Stimulated activated CD8-positive, alpha-beta memory T cell treated with anti-CD3 and anti-CD28 coated beads, Interleukin-2, amount 100 ng/mL, for 48 hours (primary cell): ENCODE results near the gene MGRN1.

Source experiments
- DNase-seq, 2 donors: peaks; one replicate each; pipeline ENCODE4 v3.0.0-alpha.2; 2020; ENCODE audit warnings: low read depth in 2 of 2

The MGRN1 gene

GRCh38 chr16:4697848-4698291 lies 73.2 kb downstream of the MGRN1 start:
- DNase-seq, result no peak

GRCh38 chr16:4698321-4699045 lies 73.9 kb downstream of the MGRN1 start:
- DNase-seq, result no peak

GRCh38 chr16:4699046-4699556 lies 74.5 kb downstream of the MGRN1 start:
- DNase-seq, result no peak

GRCh38 chr16:4700380-4700996 lies 75.9 kb downstream of the MGRN1 start:
- DNase-seq, result no peak

GRCh38 chr16:4700997-4701743 lies 76.5 kb downstream of the MGRN1 start:
- no peak for DNase-seq

GRCh38 chr16:4701791-4702465 lies 77.3 kb downstream of the MGRN1 start:
- DNase-seq, result no peak

GRCh38 chr16:4702466-4702808 lies 77.8 kb downstream of the MGRN1 start:
- DNase-seq, result no peak

GRCh38 chr16:4703906-4704305 lies 79.3 kb downstream of the MGRN1 start:
- DNase-seq, result no peak

GRCh38 chr16:4704491-4704890 lies 79.9 kb downstream of the MGRN1 start:
- DNase-seq, result no peak

- DNase-seq, result no peak
Measured at GRCh38 chr16:4704913-4705312, 80.3 kb downstream of the MGRN1 start.

GRCh38 chr16:4706871-4707270 lies 82.2 kb downstream of the MGRN1 start:
- DNase-seq, result no peak

- DNase-seq, result no peak
Measured at GRCh38 chr16:4709481-4709880, 84.9 kb downstream of the MGRN1 start.

GRCh38 chr16:4713663-4714501 lies 89.3 kb downstream of the MGRN1 start:
- DNase-seq, result no peak

GRCh38 chr16:4714996-4715395 lies 90.4 kb downstream of the MGRN1 start:
- no peak for DNase-seq

- DNase-seq, result no peak
Measured at GRCh38 chr16:4718466-4718865, 93.8 kb downstream of the MGRN1 start.

GRCh38 chr16:4723071-4723767 lies 98.6 kb downstream of the MGRN1 start:
- no peak for DNase-seq

- no peak for DNase-seq
Measured at GRCh38 chr16:4724661-4725270, 100.1 kb downstream of the MGRN1 start.

- DNase-seq, result no peak
Measured at GRCh38 chr16:4726616-4727015, 102.0 kb downstream of the MGRN1 start.

- no peak for DNase-seq
Measured at GRCh38 chr16:4728676-4729075, 104.0 kb downstream of the MGRN1 start.

GRCh38 chr16:4729876-4730275 lies 105.2 kb downstream of the MGRN1 start:
- no peak for DNase-seq
